Activated naive CD4-positive, alpha-beta T cell (primary cell): ENCODE results near the gene COL4A2.
"Not testable (repeated sequence)": the region's sequence is repeated elsewhere in the genome, so short reads cannot be mapped to it uniquely, and the experiment has no call there.

Experiments used
- DNase-seq, 4 experiments: peaks; one replicate each; lab custom pipeline; 2025; lab: John Stamatoyannopoulos, UW

Gene COL4A2

GRCh38 chr13:110307767-110308655, 927 bp downstream of the COL4A2 start:
- DNase-seq: no peak

GRCh38 chr13:110308656-110309359, 1.7 kb downstream of the COL4A2 start:
- DNase-seq: no peak

- no peak for DNase-seq
These were observed 2.8 kb downstream of the COL4A2 start for GRCh38 chr13:110309661-110310524.

- DNase-seq: no peak
These were observed 3.7 kb downstream of the COL4A2 start for GRCh38 chr13:110310541-110311442.

- DNase-seq: no peak
These were observed 4.6 kb downstream of the COL4A2 start for GRCh38 chr13:110311443-110312338.

GRCh38 chr13:110312339-110313031, 5.4 kb downstream of the COL4A2 start:
- no peak for DNase-seq

GRCh38 chr13:110313261-110313660, 6.2 kb downstream of the COL4A2 start:
- not testable (repeated sequence) for DNase-seq

GRCh38 chr13:110313733-110314132, 6.6 kb downstream of the COL4A2 start:
- DNase-seq: not testable (repeated sequence)

- DNase-seq: no peak
These were observed 7.6 kb downstream of the COL4A2 start for GRCh38 chr13:110314516-110315245.

GRCh38 chr13:110316196-110316595, 9.1 kb downstream of the COL4A2 start:
- no peak for DNase-seq

GRCh38 chr13:110317093-110317492, 10.0 kb downstream of the COL4A2 start:
- DNase-seq: no peak

GRCh38 chr13:110317496-110318195, 10.6 kb downstream of the COL4A2 start:
- DNase-seq: no peak

GRCh38 chr13:110318920-110319319, 11.8 kb downstream of the COL4A2 start:
- DNase-seq: no peak

GRCh38 chr13:110319397-110319773, 12.3 kb downstream of the COL4A2 start:
- no peak for DNase-seq

GRCh38 chr13:110319774-110320509, 12.9 kb downstream of the COL4A2 start:
- DNase-seq: peak in 1 of 4 experiments; percentile 4

- DNase-seq: no peak
These were observed 13.6 kb downstream of the COL4A2 start for GRCh38 chr13:110320645-110321044.

GRCh38 chr13:110321573-110321972, 14.5 kb downstream of the COL4A2 start:
- not testable (repeated sequence) for DNase-seq
